ENCODE results near the gene HLF.

HLF gene

GRCh38 chr17:55363033-55363432 lies 98.3 kb downstream of the HLF start:
- H3K4me3 ChIP-seq (ENCODE audit: low read length), result no peak overlapping the region
- H3K9me3 ChIP-seq (replicated peaks; ENCODE audit: insufficient read depth, low read length), result no peaks in the 10 kb centered on the region
- no peaks in the 10 kb centered on the region for H3K79me2 ChIP-seq (ENCODE audit: low read length)
- no peak overlapping the region for H3K9ac ChIP-seq (ENCODE audit: low read length)
- no peaks in the 10 kb centered on the region for H3F3A ChIP-seq (ENCODE audit: insufficient read depth, low read length)
- no peak overlapping the region for H2AFZ ChIP-seq (ENCODE audit: low read length)
- no peaks in the 10 kb centered on the region for H3K9me2 ChIP-seq (replicated peaks; ENCODE audit: insufficient read depth, low read length)
- no peak for DNase-seq
- no peaks in the 10 kb centered on the region for H3K27me3 ChIP-seq (replicated peaks; ENCODE audit: insufficient read depth, low read length)
- TF ChIP-seq EZH2 (optimal IDR thresholded peaks at IDR 0.05; ENCODE audit: low read depth, low read length) (no peak), CTCF (IDR thresholded peaks at IDR 0.05; ENCODE audit: low read length) (no peak), EZH2phosphoT487 (IDR thresholded peaks at IDR 0.05; ENCODE audit: low read length) (no peak)
- no peaks in the 10 kb centered on the region for H3K4me1 ChIP-seq (ENCODE audit: low read length)
- no peak overlapping the region for H3K27ac ChIP-seq (ENCODE audit: low read length)
- H4K20me1 ChIP-seq (ENCODE audit: insufficient read depth, low read length), result no peaks in the 10 kb centered on the region
- H3K4me2 ChIP-seq (ENCODE audit: low read depth, low read length), result no peak overlapping the region
- H3K36me3 ChIP-seq (replicated peaks; ENCODE audit: insufficient read depth, low read length), result no peaks in the 10 kb centered on the region

GRCh38 chr17:55366020-55366481 lies 101.3 kb downstream of the HLF start:
- no peaks in the 10 kb centered on the region for H3K4me1 ChIP-seq (ENCODE audit: low read length)
- H3K27me3 ChIP-seq (replicated peaks; ENCODE audit: insufficient read depth, low read length), result no peaks in the 10 kb centered on the region
- no peaks in the 10 kb centered on the region for H3K9me2 ChIP-seq (replicated peaks; ENCODE audit: insufficient read depth, low read length)
- no peak overlapping the region for H3K27ac ChIP-seq (ENCODE audit: low read length)
- no peak for DNase-seq
- H3F3A ChIP-seq (ENCODE audit: insufficient read depth, low read length), result no peaks in the 10 kb centered on the region
- TF ChIP-seq EZH2phosphoT487 (IDR thresholded peaks at IDR 0.05; ENCODE audit: low read length) (no peak), CTCF (IDR thresholded peaks at IDR 0.05; ENCODE audit: low read length) (no peak)
- no peaks in the 10 kb centered on the region for H3K9me3 ChIP-seq (replicated peaks; ENCODE audit: insufficient read depth, low read length)
- H3K36me3 ChIP-seq (replicated peaks; ENCODE audit: insufficient read depth, low read length), result no peaks in the 10 kb centered on the region
- no peak overlapping the region for H3K4me2 ChIP-seq (ENCODE audit: low read depth, low read length)
- H4K20me1 ChIP-seq (ENCODE audit: insufficient read depth, low read length), result no peaks in the 10 kb centered on the region
- H3K9ac ChIP-seq (ENCODE audit: low read length), result no peak overlapping the region
- no peak overlapping the region for H2AFZ ChIP-seq (ENCODE audit: low read length)
- no peak overlapping the region for H3K4me3 ChIP-seq (ENCODE audit: low read length)
- no peaks in the 10 kb centered on the region for H3K79me2 ChIP-seq (ENCODE audit: low read length)

DNA sequence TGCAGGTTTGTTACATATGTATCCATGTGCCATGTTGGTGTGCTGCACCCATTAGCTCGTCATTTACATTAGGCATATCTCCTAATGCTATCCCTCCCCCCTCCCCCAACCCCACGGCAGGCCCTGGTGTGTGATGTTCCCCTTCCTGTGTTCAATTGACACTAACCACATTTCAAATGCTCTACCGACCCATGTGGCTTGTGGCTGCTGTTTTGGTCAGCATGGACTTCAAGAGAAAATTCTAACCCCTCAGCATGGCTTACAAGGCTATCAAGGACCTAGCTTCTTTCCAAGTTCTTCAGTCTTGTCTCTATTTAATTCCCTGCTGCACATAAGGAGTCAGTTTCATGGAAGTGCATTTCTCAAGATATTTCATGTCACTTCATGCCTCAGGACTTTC lies 103.9 kb downstream of the HLF start:
- Histone ChIP-seq H3K27ac (ENCODE audit: low read length) (no peak overlapping the region), H2AFZ (ENCODE audit: low read length) (no peak overlapping the region), H4K20me1 (ENCODE audit: insufficient read depth, low read length) (no peaks in the 10 kb centered on the region), H3F3A (ENCODE audit: insufficient read depth, low read length) (no peaks in the 10 kb centered on the region), H3K79me2 (ENCODE audit: low read length) (no peaks in the 10 kb centered on the region), H3K27me3 (replicated peaks; ENCODE audit: insufficient read depth, low read length) (no peaks in the 10 kb centered on the region), H3K9me3 (replicated peaks; ENCODE audit: insufficient read depth, low read length) (no peaks in the 10 kb centered on the region), H3K4me2 (ENCODE audit: low read depth, low read length) (no peak overlapping the region), H3K4me1 (ENCODE audit: low read length) (no peaks in the 10 kb centered on the region), H3K4me3 (ENCODE audit: low read length) (no peak overlapping the region), H3K9me2 (replicated peaks; ENCODE audit: insufficient read depth, low read length) (no peaks in the 10 kb centered on the region), H3K9ac (ENCODE audit: low read length) (no peak overlapping the region), H3K36me3 (replicated peaks; ENCODE audit: insufficient read depth, low read length) (no peaks in the 10 kb centered on the region)
- DNase-seq, result no peak
- no peak for TF ChIP-seq EZH2 (optimal IDR thresholded peaks at IDR 0.05; ENCODE audit: low read depth, low read length)
- no peak for TF ChIP-seq CTCF (IDR thresholded peaks at IDR 0.05; ENCODE audit: low read length)
- TF ChIP-seq EZH2phosphoT487 (IDR thresholded peaks at IDR 0.05; ENCODE audit: low read length), result no peak

All from MM.1S (cell line).